Psoas muscle (tissue), 8 donors: Measurements from ENCODE around the gene SLAIN2. TPM values are rescaled to one million over a fixed set of nuclear protein-coding genes. Genes with fewer than 3 reads are reported as not detected.
A peak's percentile ranks its signal among the peaks of the same experiment; 100 is the strongest.

Experiments used
- ATAC-seq, 4 donors: fragments of 200-7000 bp; cut with Tn5 transposase; one replicate each; pipeline ENCODE4 v1.9.1; 2020; ENCODE audit warnings: moderate library complexity in 3 of 4, mild to moderate bottlenecking in 2 of 4
- DNase-seq, 2 donors: peaks; one replicate each; pipeline ENCODE4 v3.0.0-alpha.2; 2020
- H3K27ac ChIP-seq: fragments of 200-600 bp; one replicate; pipeline ENCODE4 v1.8.0; 2022
- H3K27me3 ChIP-seq, 3 donors: fragments of 200-600 bp in 1 of 3; one replicate each; pipeline versions ENCODE4 v1.6.1 to v1.8.0; 2013 to 2022; ENCODE audit warnings: low read length in 2 of 3, mild to moderate bottlenecking in 2 of 3, moderate library complexity in 1 of 3; ENCODE audit not compliant: insufficient read depth in 3 of 3
- H3K36me3 ChIP-seq, 2 donors: fragments of 200-600 bp in 1 of 2; one replicate each; pipeline versions ENCODE4 v1.6.1 to v1.8.0; 2013 to 2022; ENCODE audit warnings: low read depth in 1 of 2, mild to moderate bottlenecking in 1 of 2, moderate library complexity in 1 of 2; ENCODE audit not compliant: insufficient read depth in 1 of 2
- H3K4me1 ChIP-seq: fragments of 200-600 bp; one replicate; pipeline ENCODE4 v1.8.0; 2022
- H3K4me3 ChIP-seq: fragments of 200-600 bp; one replicate; pipeline ENCODE4 v1.8.0; 2022; ENCODE audit warnings: mild to moderate bottlenecking
- H3K9me3 ChIP-seq: fragments of 200-600 bp; one replicate; pipeline ENCODE4 v1.8.0; 2022
- WGBS, 3 donors: extraction: QIAGEN DNeasy Blood & Tissue Kit; methylation state at CpG; one replicate each; pipeline versions ENCODE4 v1.1.6 to v1.1.7; 2013; 5-methylcytosine and 5-hydroxymethylcytosine counted together
- intact Hi-C, 2 donors: fragments of 100-400 bp; cut with DNase I; formaldehyde crosslinking; loops; one replicate each; pipeline versions ENCODE4 v1.11.0 to v1.14.2; 2022
- polyA plus RNA-seq, 3 donors: library from polyadenylated mRNA; stranded (reverse); fragments of 200-250 nt; gene quantifications; one replicate each; pipeline ENCODE4 v1.2.3, GENCODE V29; 2013
- total RNA-seq, 4 donors: library from RNA; stranded (reverse); fragmentation: NEBNext Ultra II Directional in 2 of 4; extraction: Animal tissue kit (Norgen Biotek cat#: 25700) in 2 of 4; gene quantifications; one replicate each; pipeline versions ENCODE4 v1.2.1 to v1.2.4, GENCODE V29; 2021 to 2023
- TF ChIP-seq, protein P1 (sequence below): fragments of 200-600 bp; IDR thresholded peaks from one replicate; pipeline ENCODE4 v1.8.0; 2022; ENCODE audit warnings: antibody characterized with exemption
- donor health status: healthy with polysubstance abuse.
- donor health status: DM: no; HTN: no; CAD: no; lungs with moderate emphysema.
- donor health status: Bipolar disorder and iron deficiency.
- donor health status: healthy.
- donor health status: DM: yes; HTN: yes; CAD: no.
- donor health status: DM: no; HTN: no; CAD: no.
- donor health status: DM: no; HTN: no; CAD: no.
- donor health status: DM: yes; HTN: yes; CAD: no.

The SLAIN2 gene
- total and polyA plus RNA-seq, 7 donors: 69.5 to 204 (median 180) TPM

GRCh38 chr4:48352793-48353192 is 11.5 kb downstream of the SLAIN2 start:
- TF ChIP-seq, protein P1, sequence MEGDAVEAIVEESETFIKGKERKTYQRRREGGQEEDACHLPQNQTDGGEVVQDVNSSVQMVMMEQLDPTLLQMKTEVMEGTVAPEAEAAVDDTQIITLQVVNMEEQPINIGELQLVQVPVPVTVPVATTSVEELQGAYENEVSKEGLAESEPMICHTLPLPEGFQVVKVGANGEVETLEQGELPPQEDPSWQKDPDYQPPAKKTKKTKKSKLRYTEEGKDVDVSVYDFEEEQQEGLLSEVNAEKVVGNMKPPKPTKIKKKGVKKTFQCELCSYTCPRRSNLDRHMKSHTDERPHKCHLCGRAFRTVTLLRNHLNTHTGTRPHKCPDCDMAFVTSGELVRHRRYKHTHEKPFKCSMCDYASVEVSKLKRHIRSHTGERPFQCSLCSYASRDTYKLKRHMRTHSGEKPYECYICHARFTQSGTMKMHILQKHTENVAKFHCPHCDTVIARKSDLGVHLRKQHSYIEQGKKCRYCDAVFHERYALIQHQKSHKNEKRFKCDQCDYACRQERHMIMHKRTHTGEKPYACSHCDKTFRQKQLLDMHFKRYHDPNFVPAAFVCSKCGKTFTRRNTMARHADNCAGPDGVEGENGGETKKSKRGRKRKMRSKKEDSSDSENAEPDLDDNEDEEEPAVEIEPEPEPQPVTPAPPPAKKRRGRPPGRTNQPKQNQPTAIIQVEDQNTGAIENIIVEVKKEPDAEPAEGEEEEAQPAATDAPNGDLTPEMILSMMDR: no peak
- Histone ChIP-seq H3K27ac (no peak overlapping the region), H3K4me1 (peaks cover 62% of the 10 kb centered on the region), H3K4me3 (no peak overlapping the region), H3K27me3 (no peaks in the 10 kb centered on the region), H3K36me3 (no peaks in the 10 kb centered on the region), H3K9me3 (no peaks in the 10 kb centered on the region)
- DNase-seq (no peak), ATAC-seq (no peak)
- intact Hi-C loops: no loop called here
- WGBS, 3 donors: 95 to 97% (median 96%) methylated on average over 4 of the region's 4 CpGs

- Histone ChIP-seq H3K4me3 (no peak overlapping the region), H3K9me3 (no peaks in the 10 kb centered on the region), H3K27ac (no peak overlapping the region), H3K4me1 (peaks cover 49% of the 10 kb centered on the region), H3K36me3 (no peaks in the 10 kb centered on the region), H3K27me3 (no peaks in the 10 kb centered on the region)
- intact Hi-C loops: no loop called here
- DNase-seq (no peak), ATAC-seq (no peak)
- 63 to 79% (median 69%) methylated on average over 1 of the region's 1 CpG for WGBS, 3 donors
- TF ChIP-seq, protein P1: no peak
Measured at GRCh38 chr4:48356355-48356754, 15.0 kb downstream of the SLAIN2 start.

DNA sequence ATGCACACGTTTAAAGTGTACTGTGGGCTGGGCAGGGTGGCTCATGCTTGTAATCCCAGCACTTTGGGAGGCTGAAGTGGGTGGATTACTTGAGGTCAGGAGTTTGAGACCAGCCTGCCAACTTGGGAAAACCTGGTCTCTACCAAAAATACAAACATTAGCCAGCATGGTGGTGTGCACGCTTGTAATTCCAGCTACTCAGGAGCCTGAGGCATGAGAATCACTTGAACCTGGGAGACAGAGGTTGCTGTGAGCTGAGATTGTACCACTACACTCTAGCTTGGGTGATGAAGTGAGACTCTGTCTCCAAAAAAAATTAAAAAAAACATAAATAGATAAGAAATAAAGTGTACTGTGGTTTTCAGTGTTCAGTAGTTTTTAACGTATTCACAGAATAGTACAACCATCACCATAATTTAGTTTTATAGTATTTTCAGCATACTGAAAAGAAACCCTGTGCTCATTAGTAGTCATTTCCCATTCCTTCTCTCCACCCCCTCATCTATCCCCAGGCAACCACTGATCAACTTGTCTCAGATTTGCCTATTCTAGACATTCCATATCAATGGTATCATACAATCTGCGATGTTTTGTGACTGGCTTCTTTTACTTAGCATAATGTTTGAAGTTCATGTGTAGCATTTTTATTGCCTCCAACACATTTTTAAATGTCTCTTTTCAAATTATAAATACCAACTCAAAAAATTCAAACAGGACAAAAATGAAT is 19.1 kb downstream of the SLAIN2 start:
- WGBS, 3 donors: 63 to 74% (median 66%) methylated on average over 4 of the region's 4 CpGs
- no peaks in the 10 kb centered on the region for H3K27me3 ChIP-seq
- intact Hi-C loops: no loop called here
- TF ChIP-seq, protein P1: no peak
- ATAC-seq: peak in 1 of 4 donors; percentile 22
- no peaks in the 10 kb centered on the region for H3K36me3 ChIP-seq
- H3K27ac ChIP-seq: no peak overlapping the region
- H3K4me3 ChIP-seq: no peak overlapping the region
- peaks cover 24% of the 10 kb centered on the region for H3K4me1 ChIP-seq
- DNase-seq: no peak
- H3K9me3 ChIP-seq: no peaks in the 10 kb centered on the region

- no peaks in the 10 kb centered on the region for H3K27me3 ChIP-seq
- intact Hi-C loops: no loop called here
- no peak overlapping the region for H3K27ac ChIP-seq
- TF ChIP-seq, protein P1: no peak
- H3K4me3 ChIP-seq: no peak overlapping the region
- H3K9me3 ChIP-seq: no peaks in the 10 kb centered on the region
- ATAC-seq: peak in 1 of 4 donors; percentile 32
- DNase-seq: no peak
- no peaks in the 10 kb centered on the region for H3K36me3 ChIP-seq
- WGBS, 3 donors: 89 to 95% (median 95%) methylated on average over 1 of the region's 1 CpG
- H3K4me1 ChIP-seq: peaks cover 20% of the 10 kb centered on the region
Measured at GRCh38 chr4:48361012-48361400, 19.7 kb downstream of the SLAIN2 start.

GRCh38 chr4:48366611-48367010 is 25.3 kb downstream of the SLAIN2 start:
- TF ChIP-seq, protein P1: no peak
- no peak for ATAC-seq

More at GRCh38 chr4:48366611-48367010, 25.3 kb downstream of the SLAIN2 start:
- H3K4me1 ChIP-seq: peaks cover 37% of the 10 kb centered on the region
- H3K9me3 ChIP-seq: no peaks in the 10 kb centered on the region
- no peaks in the 10 kb centered on the region for H3K36me3 ChIP-seq
- no peak overlapping the region for H3K4me3 ChIP-seq
- no peak overlapping the region for H3K27ac ChIP-seq
- 48 to 54% (median 50%) methylated on average over 3 of the region's 3 CpGs for WGBS, 3 donors
- intact Hi-C loops: no loop called here
- DNase-seq: no peak
- H3K27me3 ChIP-seq: no peaks in the 10 kb centered on the region
